ENCODE measurements around the gene EXT2. TPM values are rescaled to one million over a fixed set of nuclear protein-coding genes. Genes with fewer than 3 reads are reported as not detected.

The EXT2 gene
- total RNA-seq, 2 donors from 2014 or later, result 26.6 to 28.8 TPM

- Mint-ChIP-seq H3K4me3 (no peak overlapping the region), H3K27me3 (ENCODE audit: low read depth) (no peaks in the 10 kb centered on the region), H3K9me3 (peaks cover 12 to 18% of the 10 kb centered on the region in 2 donors), H3K4me1 (ENCODE audit: low read depth) (peaks cover 7% of the 10 kb centered on the region), H3K36me3 (ENCODE audit: insufficient read depth in 2 of 2) (peaks cover 15 to 21% of the 10 kb centered on the region in 2 donors), H3K27ac (no peak overlapping the region)
- DNase-seq (no peak), ATAC-seq (replicated peaks in 1 of 2) (no peak)
Observed at GRCh38 chr11:44255406-44256071, 160.1 kb downstream of the EXT2 start.

- Mint-ChIP-seq H3K4me1 (ENCODE audit: low read depth) (peaks cover 7% of the 10 kb centered on the region), H3K27me3 (ENCODE audit: low read depth) (no peaks in the 10 kb centered on the region), H3K27ac (peak overlapping the region; percentile 16), H3K36me3 (ENCODE audit: insufficient read depth in 2 of 2) (peaks cover 12 to 16% of the 10 kb centered on the region in 2 donors), H3K4me3 (peak overlapping the region in 1 of 2 donors; percentile 28), H3K9me3 (peaks cover 12 to 14% of the 10 kb centered on the region in 2 donors)
- no peak for ATAC-seq (replicated peaks in 1 of 2)
- DNase-seq, result no peak
Observed at GRCh38 chr11:44256673-44257291, 161.3 kb downstream of the EXT2 start.

- H3K4me3 Mint-ChIP-seq, result peak overlapping the region in 1 of 2 donors; percentile 28
- no peaks in the 10 kb centered on the region for H3K27me3 Mint-ChIP-seq (ENCODE audit: low read depth)
- H3K27ac Mint-ChIP-seq, result peak overlapping the region; percentile 31
- DNase-seq (no peak), ATAC-seq (replicated peaks in 1 of 2) (no peak)
- H3K4me1 Mint-ChIP-seq (ENCODE audit: low read depth), result peaks cover 7% of the 10 kb centered on the region
- H3K9me3 Mint-ChIP-seq, result peaks cover 4 to 6% of the 10 kb centered on the region in 2 donors
- H3K36me3 Mint-ChIP-seq (ENCODE audit: insufficient read depth in 2 of 2), result peaks cover 5 to 8% of the 10 kb centered on the region in 2 donors
Observed at GRCh38 chr11:44257338-44258189, 162.1 kb downstream of the EXT2 start.

GRCh38 chr11:44258190-44258489 is 162.7 kb downstream of the EXT2 start:
- DNase-seq (no peak), ATAC-seq (replicated peaks in 1 of 2) (no peak)
- H3K27me3 Mint-ChIP-seq (ENCODE audit: low read depth), result no peaks in the 10 kb centered on the region
- H3K4me1 Mint-ChIP-seq (ENCODE audit: low read depth), result peaks cover 7% of the 10 kb centered on the region
- peaks cover 0 to under 1% of the 10 kb centered on the region in 2 donors for H3K9me3 Mint-ChIP-seq
- H3K36me3 Mint-ChIP-seq (ENCODE audit: insufficient read depth in 2 of 2), result peaks cover 0 to 3% of the 10 kb centered on the region in 2 donors
- H3K4me3 Mint-ChIP-seq, result no peak overlapping the region
- H3K27ac Mint-ChIP-seq, result no peak overlapping the region

- Mint-ChIP-seq H3K27me3 (ENCODE audit: low read depth) (no peaks in the 10 kb centered on the region), H3K27ac (no peak overlapping the region), H3K4me1 (ENCODE audit: low read depth) (peaks cover 7% of the 10 kb centered on the region), H3K9me3 (no peaks in the 10 kb centered on the region), H3K4me3 (no peak overlapping the region), H3K36me3 (ENCODE audit: insufficient read depth in 2 of 2) (no peaks in the 10 kb centered on the region)
- no peak for ATAC-seq (replicated peaks in 1 of 2)
- no peak for DNase-seq
Observed at GRCh38 chr11:44258839-44259420, 163.5 kb downstream of the EXT2 start.

- peaks cover 7% of the 10 kb centered on the region for H3K4me1 Mint-ChIP-seq (ENCODE audit: low read depth)
- no peaks in the 10 kb centered on the region for H3K27me3 Mint-ChIP-seq (ENCODE audit: low read depth)
- DNase-seq, result no peak
- ATAC-seq (replicated peaks in 1 of 2), result no peak
- no peaks in the 10 kb centered on the region for H3K36me3 Mint-ChIP-seq (ENCODE audit: insufficient read depth in 2 of 2)
- H3K4me3 Mint-ChIP-seq, result no peak overlapping the region
- H3K27ac Mint-ChIP-seq, result no peak overlapping the region
- no peaks in the 10 kb centered on the region for H3K9me3 Mint-ChIP-seq
Observed at GRCh38 chr11:44260081-44260480, 164.6 kb downstream of the EXT2 start.

- Mint-ChIP-seq H3K4me1 (ENCODE audit: low read depth) (peaks cover 4% of the 10 kb centered on the region), H3K27ac (no peak overlapping the region), H3K36me3 (ENCODE audit: insufficient read depth in 2 of 2) (no peaks in the 10 kb centered on the region), H3K4me3 (no peak overlapping the region), H3K27me3 (ENCODE audit: low read depth) (no peaks in the 10 kb centered on the region), H3K9me3 (no peaks in the 10 kb centered on the region)
- no peak for ATAC-seq (replicated peaks in 1 of 2)
- DNase-seq, result no peak
Observed at GRCh38 chr11:44261800-44262591, 166.5 kb downstream of the EXT2 start.

GRCh38 chr11:44263738-44264437 is 168.4 kb downstream of the EXT2 start:
- no peaks in the 10 kb centered on the region for H3K36me3 Mint-ChIP-seq (ENCODE audit: insufficient read depth in 2 of 2)
- no peak overlapping the region for H3K27ac Mint-ChIP-seq
- ATAC-seq (replicated peaks in 1 of 2), result no peak
- no peaks in the 10 kb centered on the region for H3K9me3 Mint-ChIP-seq
- H3K4me3 Mint-ChIP-seq, result no peak overlapping the region
- no peaks in the 10 kb centered on the region for H3K27me3 Mint-ChIP-seq (ENCODE audit: low read depth)
- no peaks in the 10 kb centered on the region for H3K4me1 Mint-ChIP-seq (ENCODE audit: low read depth)
- no peak for DNase-seq

GRCh38 chr11:44264438-44264749 is 168.9 kb downstream of the EXT2 start:
- no peak overlapping the region for H3K4me3 Mint-ChIP-seq
- no peak overlapping the region for H3K27ac Mint-ChIP-seq
- DNase-seq, result no peak
- H3K9me3 Mint-ChIP-seq, result no peaks in the 10 kb centered on the region
- no peaks in the 10 kb centered on the region for H3K36me3 Mint-ChIP-seq (ENCODE audit: insufficient read depth in 2 of 2)
- no peaks in the 10 kb centered on the region for H3K4me1 Mint-ChIP-seq (ENCODE audit: low read depth)
- H3K27me3 Mint-ChIP-seq (ENCODE audit: low read depth), result no peaks in the 10 kb centered on the region
- no peak for ATAC-seq (replicated peaks in 1 of 2)

- no peaks in the 10 kb centered on the region for H3K9me3 Mint-ChIP-seq
- H3K27me3 Mint-ChIP-seq (ENCODE audit: low read depth), result no peaks in the 10 kb centered on the region
- no peak for DNase-seq
- no peaks in the 10 kb centered on the region for H3K4me1 Mint-ChIP-seq (ENCODE audit: low read depth)
- ATAC-seq (replicated peaks in 1 of 2), result no peak
- no peak overlapping the region for H3K27ac Mint-ChIP-seq
- no peaks in the 10 kb centered on the region for H3K36me3 Mint-ChIP-seq (ENCODE audit: insufficient read depth in 2 of 2)
- H3K4me3 Mint-ChIP-seq, result no peak overlapping the region
Observed at GRCh38 chr11:44264761-44265160, 169.3 kb downstream of the EXT2 start.

GRCh38 chr11:44266056-44266780 is 170.7 kb downstream of the EXT2 start:
- Mint-ChIP-seq H3K27me3 (ENCODE audit: low read depth) (no peaks in the 10 kb centered on the region), H3K4me1 (ENCODE audit: low read depth) (no peaks in the 10 kb centered on the region), H3K9me3 (no peaks in the 10 kb centered on the region), H3K4me3 (no peak overlapping the region), H3K27ac (no peak overlapping the region), H3K36me3 (ENCODE audit: insufficient read depth in 2 of 2) (no peaks in the 10 kb centered on the region)
- ATAC-seq (replicated peaks in 1 of 2) (no peak), DNase-seq (no peak)

All from activated T-cell treated with anti-CD3 and anti-CD28 coated beads, Interleukin-2, amount 50 U/mL, for 72 hours (primary cell).